K562 (cell line): ENCODE results near the gene MRPL54. TPM values are rescaled to one million over a fixed set of nuclear protein-coding genes. Genes with fewer than 3 reads are reported as not detected.

Source experiments
- CBX3 ChIP-seq, 2 experiments: IDR thresholded peaks; 1 replicate in 1 of 2; 2 replicates in 1 of 2; pipeline ENCODE4 v1.6.1; 2012; ENCODE audit warnings: inconsistent platforms in 2 of 2, low read length in 2 of 2, borderline replicate concordance in 1 of 2, control low read depth in 1 of 2
- CCAR2 ChIP-seq: fragments of 200-400 bp; formaldehyde crosslinking; IDR thresholded peaks from 2 replicates; pipeline ENCODE4 v1.6.1; 2017; ENCODE audit warnings: mild to moderate bottlenecking, low read depth, low read length
- EP400 ChIP-seq: fragments of 450-650 bp; IDR thresholded peaks from 2 replicates; pipeline ENCODE4 v1.6.1; 2017; ENCODE audit warnings: antibody characterized with exemption, mild to moderate bottlenecking, moderate library complexity
- HOXB6 ChIP-seq: fragments of 250-450 bp; sonication (Bioruptor Pico); IDR thresholded peaks from 2 replicates; pipeline ENCODE4 v1.5.1; 2022; ENCODE audit warnings: mild to moderate bottlenecking, borderline replicate concordance
- MCM5 ChIP-seq: fragments of 450-650 bp; IDR thresholded peaks from 2 replicates; pipeline ENCODE4 v1.6.1; 2016; ENCODE audit warnings: low read depth
- MYNN ChIP-seq, 2 experiments: sonication (generic); formaldehyde crosslinking in 1 of 2; IDR thresholded peaks; 2 replicates each; pipeline versions ENCODE4 v1.5.0 to v1.6.1; 2016 to 2020; ENCODE audit warnings: antibody characterized with exemption in 1 of 2, missing genetic modification reagents in 1 of 2
- OTX1 ChIP-seq: fragments of 450-650 bp; formaldehyde crosslinking; IDR thresholded peaks from 2 replicates; pipeline ENCODE4 v1.4.0; 2022; ENCODE audit warnings: mild to moderate bottlenecking
- PHF21A ChIP-seq: fragments of 450-650 bp; IDR thresholded peaks from 2 replicates; pipeline ENCODE4 v1.6.1; 2017; ENCODE audit warnings: low read depth, borderline replicate concordance
- PRDM10 ChIP-seq: fragments of 450-650 bp; IDR thresholded peaks from 2 replicates; pipeline ENCODE4 v1.6.1; 2018; ENCODE audit not compliant: partially characterized antibody
- SUPT5H ChIP-seq: fragments of 450-650 bp; IDR thresholded peaks from 2 replicates; pipeline ENCODE4 v1.6.1; 2016
- UBTF ChIP-seq, 2 experiments: IDR thresholded peaks; 2 replicates each; pipeline ENCODE4 v1.6.1; 2012; ENCODE audit warnings: improper control_type of control experiment in 2 of 2, low read depth in 2 of 2, low read length in 2 of 2, borderline replicate concordance in 1 of 2
- ZBTB8A ChIP-seq: fragments of 450-650 bp; IDR thresholded peaks from 2 replicates; pipeline ENCODE4 v1.6.1; 2018; ENCODE audit warnings: mild to moderate bottlenecking, moderate library complexity; ENCODE audit not compliant: partially characterized antibody
- ZNF3 ChIP-seq: fragments of 250-450 bp; sonication (Bioruptor Pico); IDR thresholded peaks from 2 replicates; pipeline ENCODE4 v1.5.0; 2021; ENCODE audit warnings: mild to moderate bottlenecking, moderate library complexity
- ZNF316 ChIP-seq: fragments of 450-650 bp; IDR thresholded peaks from 2 replicates; pipeline ENCODE4 v1.6.1; 2016
- ZNF695 ChIP-seq: fragments of 450-650 bp; formaldehyde crosslinking; IDR thresholded peaks from 2 replicates; pipeline ENCODE4 v1.4.0; 2020; ENCODE audit warnings: mild to moderate bottlenecking, moderate library complexity
- ZNF77 ChIP-seq: fragments of 250-450 bp; sonication (Bioruptor Pico); IDR thresholded peaks from 2 replicates; pipeline ENCODE4 v1.5.0; 2020
- polyA plus RNA-seq, 8 experiments: library from polyadenylated mRNA; depleted of rRNA in 4 of 8; stranded (reverse) in 5 of 8; unstranded in 3 of 8; fragments of >200 nt; fragmentation: Nextera tagmentation in 2 of 8; fragmentation: Illumina TruSeq in 1 of 8; extraction: Ambion mirVana in 2 of 8; extraction: Trizol in 1 of 8; gene quantifications; 2 replicates each; pipeline versions ENCODE4 v1.2.1 to v1.2.3, GENCODE V29; 2011 to 2014; ENCODE audit warnings: inconsistent platforms in 1 of 8, missing spikeins in 1 of 8
- total RNA-seq, 7 experiments: library from RNA; depleted of rRNA in 6 of 7; stranded (reverse); fragments of >200 nt in 6 of 7; fragmentation: Illumina TruSeq in 2 of 7; extraction: Trizol in 2 of 7; gene quantifications; 2 replicates each; pipeline versions ENCODE4 v1.2.1 to v1.2.3, GENCODE V29; 2011 to 2021; ENCODE audit warnings: low replicate concordance in 1 of 7
- TF ChIP-seq, protein P1 (sequence below), 2 experiments: fragments of 450-650 bp in 1 of 2; IDR thresholded peaks; 2 replicates each; pipeline ENCODE4 v1.6.1; 2011 to 2017; ENCODE audit warnings: low read depth in 2 of 2, antibody characterized with exemption in 1 of 2, borderline replicate concordance in 1 of 2, low read length in 1 of 2, mild to moderate bottlenecking in 1 of 2, mixed read lengths in 1 of 2; ENCODE audit not compliant: control insufficient read depth in 1 of 2
- TF ChIP-seq, protein P2 (sequence below): fragments of 250-450 bp; sonication (Bioruptor Pico); IDR thresholded peaks from 2 replicates; pipeline ENCODE4 v1.5.1; 2021; ENCODE audit warnings: mild to moderate bottlenecking

MRPL54 gene
- total and polyA plus RNA-seq, 9 of the 15 experiments (the other 6 are each of a cell fraction or from before 2014, with no cell fraction given), result 3.5 to 120 (median 56.9) TPM

GRCh38 chr19:3776479-3777040 is 14.1 kb downstream of the MRPL54 start (continued):
- TF ChIP-seq UBTF (IDR thresholded peaks at IDR 0.05; ENCODE audit: borderline replicate concordance in 1 of 2, low read depth in 2 of 2, low read length in 2 of 2), result no peak
- TF ChIP-seq, protein P1, sequence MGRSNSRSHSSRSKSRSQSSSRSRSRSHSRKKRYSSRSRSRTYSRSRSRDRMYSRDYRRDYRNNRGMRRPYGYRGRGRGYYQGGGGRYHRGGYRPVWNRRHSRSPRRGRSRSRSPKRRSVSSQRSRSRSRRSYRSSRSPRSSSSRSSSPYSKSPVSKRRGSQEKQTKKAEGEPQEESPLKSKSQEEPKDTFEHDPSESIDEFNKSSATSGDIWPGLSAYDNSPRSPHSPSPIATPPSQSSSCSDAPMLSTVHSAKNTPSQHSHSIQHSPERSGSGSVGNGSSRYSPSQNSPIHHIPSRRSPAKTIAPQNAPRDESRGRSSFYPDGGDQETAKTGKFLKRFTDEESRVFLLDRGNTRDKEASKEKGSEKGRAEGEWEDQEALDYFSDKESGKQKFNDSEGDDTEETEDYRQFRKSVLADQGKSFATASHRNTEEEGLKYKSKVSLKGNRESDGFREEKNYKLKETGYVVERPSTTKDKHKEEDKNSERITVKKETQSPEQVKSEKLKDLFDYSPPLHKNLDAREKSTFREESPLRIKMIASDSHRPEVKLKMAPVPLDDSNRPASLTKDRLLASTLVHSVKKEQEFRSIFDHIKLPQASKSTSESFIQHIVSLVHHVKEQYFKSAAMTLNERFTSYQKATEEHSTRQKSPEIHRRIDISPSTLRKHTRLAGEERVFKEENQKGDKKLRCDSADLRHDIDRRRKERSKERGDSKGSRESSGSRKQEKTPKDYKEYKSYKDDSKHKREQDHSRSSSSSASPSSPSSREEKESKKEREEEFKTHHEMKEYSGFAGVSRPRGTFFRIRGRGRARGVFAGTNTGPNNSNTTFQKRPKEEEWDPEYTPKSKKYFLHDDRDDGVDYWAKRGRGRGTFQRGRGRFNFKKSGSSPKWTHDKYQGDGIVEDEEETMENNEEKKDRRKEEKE (IDR thresholded peaks at IDR 0.05; ENCODE audit: borderline replicate concordance in 1 of 2, control insufficient read depth in 1 of 2, low read depth in 2 of 2, low read length in 1 of 2), result peak in 1 of 2 experiments; percentile 86; a peak in 2 of 4 replicates
- no peak for TF ChIP-seq ZNF316
- no peak for TF ChIP-seq ZNF695 (CRISPR knock-in tag)
- TF ChIP-seq OTX1 (CRISPR knock-in tag), result peak; percentile 58; the same call in 1 of the 2 replicates
- peak; percentile 58 for TF ChIP-seq SUPT5H
- TF ChIP-seq PHF21A, result no peak
- no peak for TF ChIP-seq MYNN (IDR thresholded peaks at IDR 0.05)
- TF ChIP-seq MYNN (CRISPR knock-in tag; IDR thresholded peaks at IDR 0.05), result no peak
- TF ChIP-seq ZBTB8A, result no peak
- TF ChIP-seq CCAR2, result no peak
- no peak for TF ChIP-seq EP400
- TF ChIP-seq HOXB6, result no peak
- TF ChIP-seq MCM5, result no peak
- TF ChIP-seq ZNF77 (CRISPR knock-in tag), result no peak
- TF ChIP-seq CBX3 (IDR thresholded peaks at IDR 0.05; ENCODE audit: borderline replicate concordance in 1 of 2, low read length in 2 of 2), result no peak
- no peak for TF ChIP-seq PRDM10
- TF ChIP-seq ZNF3, result no peak
- TF ChIP-seq, protein P2, sequence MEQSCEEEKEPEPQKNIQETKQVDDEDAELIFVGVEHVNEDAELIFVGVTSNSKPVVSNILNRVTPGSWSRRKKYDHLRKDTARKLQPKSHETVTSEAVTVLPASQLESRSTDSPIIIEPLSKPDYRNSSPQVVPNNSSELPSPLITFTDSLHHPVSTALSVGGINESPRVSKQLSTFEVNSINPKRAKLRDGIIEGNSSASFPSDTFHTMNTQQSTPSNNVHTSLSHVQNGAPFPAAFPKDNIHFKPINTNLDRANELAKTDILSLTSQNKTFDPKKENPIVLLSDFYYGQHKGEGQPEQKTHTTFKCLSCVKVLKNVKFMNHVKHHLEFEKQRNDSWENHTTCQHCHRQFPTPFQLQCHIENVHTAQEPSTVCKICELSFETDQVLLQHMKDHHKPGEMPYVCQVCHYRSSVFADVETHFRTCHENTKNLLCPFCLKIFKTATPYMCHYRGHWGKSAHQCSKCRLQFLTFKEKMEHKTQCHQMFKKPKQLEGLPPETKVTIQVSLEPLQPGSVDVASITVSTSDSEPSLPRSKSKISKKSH (CRISPR knock-in tag), result no peak
